HepG2 (cell line): ENCODE data around the gene PPP2R2D. TPM values are rescaled to one million over a fixed set of nuclear protein-coding genes. Genes with fewer than 3 reads are reported as not detected.
A peak's percentile ranks its signal among the peaks of the same experiment; 100 is the strongest.

Source experiments
- ATAC-seq: fragments of 200-7000 bp; cut with Tn5 transposase; 3 replicates; pipeline ENCODE4 v1.9.1; 2020; ENCODE audit warnings: mild to moderate bottlenecking, moderate library complexity
- BruUV-seq: library from RNA; stranded (reverse); fragments of 400-500 nt; replicated peaks from 2 replicates; lab custom pipeline; 2021; lab: Mats Ljungman, UMichigan
- CTCF ChIA-PET: fragments of 300-600 bp; formaldehyde crosslinking; extraction: SDS; loops from one replicate; lab custom pipeline; 2021; ENCODE audit warnings: low total read pairs, inconsistent platforms, low intra/inter-chr PET ratio; lab: Yijun Ruan, JAX
- POLR2A ChIA-PET: fragments of 350-600 bp; sonication (Branson Sonifier 250); formaldehyde crosslinking; loops from one replicate; lab custom pipeline; 2020; ENCODE audit warnings: antibody characterized with exemption, inconsistent platforms; lab: Yijun Ruan, JAX
- DNase-seq: peaks from one replicate; pipeline ENCODE4 v3.0.0-alpha.2; 2015; ENCODE audit warnings: low spot score
- FAIRE-seq: peaks from 3 replicates; lab custom pipeline; 2011; peaks lifted over from hg19 to GRCh38; lab: Jason Lieb, UNC
- H2AFZ ChIP-seq: one replicate; pipeline ENCODE4 v1.6.1; 2011; ENCODE audit warnings: low read length, inconsistent platforms
- H3K27ac ChIP-seq: fragments of 300-600 bp; 3 replicates; pipeline ENCODE4 v1.8.0; 2011; ENCODE audit warnings: mixed run types, mild to moderate bottlenecking, mixed read lengths, low read length, inconsistent platforms; ENCODE audit not compliant: insufficient read depth; ENCODE audit errors: extremely low read length
- H3K27me3 ChIP-seq, 2 experiments: fragments of 200-600 bp in 1 of 2; 2 replicates in 1 of 2; 3 replicates in 1 of 2; pipeline versions ENCODE4 v1.6.0 to v1.8.0; 2011; ENCODE audit warnings: low read length in 2 of 2, mild to moderate bottlenecking in 2 of 2, moderate library complexity in 2 of 2, inconsistent platforms in 1 of 2; ENCODE audit not compliant: insufficient read depth in 2 of 2, control insufficient read depth in 1 of 2
- H3K36me3 ChIP-seq, 2 experiments: fragments of 200-600 bp in 1 of 2; replicated peaks in 1 of 2; 2 replicates in 1 of 2; 3 replicates in 1 of 2; pipeline versions ENCODE4 v1.5.1 to v1.8.0; 2011; ENCODE audit warnings: low read length in 2 of 2, inconsistent platforms in 1 of 2; ENCODE audit not compliant: insufficient read depth in 2 of 2, control insufficient read depth in 1 of 2
- H3K4me1 ChIP-seq: 2 replicates; pipeline ENCODE4 v1.5.1; 2012; ENCODE audit warnings: low read length, inconsistent platforms; ENCODE audit not compliant: insufficient read depth
- H3K4me2 ChIP-seq: 2 replicates; pipeline ENCODE4 v1.6.0; 2011; ENCODE audit warnings: low read depth, low read length, inconsistent platforms
- H3K4me3 ChIP-seq, 3 experiments: fragments of 200-600 bp in 1 of 3; sonication (generic), shearing (Covaris generic) in 1 of 3; replicated peaks in 1 of 3; 2 replicates each; pipeline ENCODE4 v1.5.1; 2011 to 2016; ENCODE audit warnings: low read length in 3 of 3, inconsistent platforms in 2 of 3, low read depth in 2 of 3, mild to moderate bottlenecking in 2 of 3, control low read depth in 1 of 3, mixed read lengths in 1 of 3; ENCODE audit not compliant: insufficient read depth in 1 of 3
- H3K79me2 ChIP-seq: one replicate; pipeline ENCODE4 v1.6.1; 2011; ENCODE audit warnings: low read length, inconsistent platforms; ENCODE audit not compliant: insufficient read depth
- H3K9ac ChIP-seq: 2 replicates; pipeline ENCODE4 v1.6.0; 2011; ENCODE audit warnings: mild to moderate bottlenecking, low read depth, low read length, inconsistent platforms; ENCODE audit not compliant: insufficient read depth
- H3K9me3 ChIP-seq: 2 replicates; pipeline ENCODE4 v1.5.1; 2012; ENCODE audit warnings: mild to moderate bottlenecking, low read length
- H4K20me1 ChIP-seq: 2 replicates; pipeline ENCODE4 v1.6.0; 2011; ENCODE audit warnings: inconsistent platforms, mild to moderate bottlenecking, low read length, moderate library complexity; ENCODE audit not compliant: insufficient read depth
- CHD2 ChIP-seq: IDR thresholded peaks from 2 replicates; pipeline ENCODE4 v1.6.1; 2011; ENCODE audit warnings: low read depth, low read length, improper control_type of control experiment
- FOXC1 ChIP-seq: sonication (generic); formaldehyde crosslinking; IDR thresholded peaks from 2 replicates; pipeline ENCODE4 v1.8.0; 2022; ENCODE audit warnings: mild to moderate bottlenecking, missing genetic modification reagents, borderline replicate concordance
- HNRNPK ChIP-seq: fragments of 200-400 bp; formaldehyde crosslinking; IDR thresholded peaks from 2 replicates; pipeline ENCODE4 v1.6.1; 2018; ENCODE audit warnings: low read length, low read depth, moderate library complexity, mild to moderate bottlenecking; ENCODE audit not compliant: poor library complexity, severe bottlenecking
- KDM3A ChIP-seq: IDR thresholded peaks from 2 replicates; pipeline ENCODE4 v1.6.1; 2018; ENCODE audit warnings: low read depth, missing compliant biosample characterization
- NR2F1 ChIP-seq, 2 experiments: fragments of 450-650 bp in 1 of 2; formaldehyde crosslinking in 1 of 2; IDR thresholded peaks; 2 replicates each; pipeline versions ENCODE4 v1.5.0 to v1.6.1; 2016 to 2020; ENCODE audit warnings: mild to moderate bottlenecking in 1 of 2, missing compliant biosample characterization in 1 of 2, missing genetic modification reagents in 1 of 2, moderate library complexity in 1 of 2
- RNF2 ChIP-seq: fragments of 450-650 bp; conservative IDR thresholded peaks from 2 replicates; pipeline ENCODE4 v1.6.1; 2016; ENCODE audit warnings: low read depth
- SKIL ChIP-seq: sonication (generic); formaldehyde crosslinking; IDR thresholded peaks from 2 replicates; pipeline ENCODE4 v1.8.0; 2022; ENCODE audit warnings: missing genetic modification reagents, mild to moderate bottlenecking, moderate library complexity, borderline replicate concordance
- SP140L ChIP-seq: sonication (generic); formaldehyde crosslinking; IDR thresholded peaks from 2 replicates; pipeline ENCODE4 v1.4.0; 2020; ENCODE audit warnings: missing genetic modification reagents, borderline replicate concordance
- SP5 ChIP-seq: IDR thresholded peaks from 2 replicates; pipeline ENCODE4 v1.6.1; 2016; ENCODE audit warnings: low read depth, borderline replicate concordance
- TAF1 ChIP-seq: sonication (generic); formaldehyde crosslinking; IDR thresholded peaks from 2 replicates; pipeline ENCODE4 v1.4.0; 2020; ENCODE audit warnings: missing genetic modification reagents
- ZNF121 ChIP-seq: sonication (generic); formaldehyde crosslinking; IDR thresholded peaks from 2 replicates; pipeline ENCODE4 v1.5.0; 2020; ENCODE audit warnings: mild to moderate bottlenecking, missing genetic modification reagents
- ZNF207 ChIP-seq: fragments of 450-650 bp; IDR thresholded peaks from 2 replicates; pipeline ENCODE4 v1.6.1; 2016; ENCODE audit warnings: antibody characterized with exemption, borderline replicate concordance
- ZNF383 ChIP-seq: sonication (generic); formaldehyde crosslinking; IDR thresholded peaks from 2 replicates; pipeline ENCODE4 v1.4.0; 2020; ENCODE audit warnings: missing genetic modification reagents, mild to moderate bottlenecking, borderline replicate concordance
- ZNF589 ChIP-seq: sonication (generic); formaldehyde crosslinking; conservative IDR thresholded peaks from 2 replicates; pipeline ENCODE4 v1.8.0; 2022; ENCODE audit warnings: mild to moderate bottlenecking, moderate library complexity, missing genetic modification reagents
- ZNF839 ChIP-seq: sonication (generic); formaldehyde crosslinking; IDR thresholded peaks from 2 replicates; pipeline ENCODE4 v1.4.0; 2020; ENCODE audit warnings: missing genetic modification reagents, mild to moderate bottlenecking, borderline replicate concordance
- ZSCAN29 ChIP-seq: sonication (generic); formaldehyde crosslinking; conservative IDR thresholded peaks from 2 replicates; pipeline ENCODE4 v1.4.0; 2020; ENCODE audit warnings: mild to moderate bottlenecking, missing genetic modification reagents
- WGBS: methylation state at CpG from one replicate; pipeline ENCODE4 v1.1.6; 2017; ENCODE audit warnings: low lambda C conversion rate; 5-methylcytosine and 5-hydroxymethylcytosine counted together
- in situ Hi-C: cut with HindIII; loops from 2 replicates; pipeline ENCODE4 v1.10.0; 2017; ENCODE audit warnings: low pct_unique_long_range_greater_than_20kb; ENCODE audit not compliant: extremely low pct_ligation_motif_present
- intact Hi-C: fragments of 100-400 bp; cut with micrococcal nuclease; formaldehyde crosslinking; loops from one replicate; pipeline ENCODE4 v1.10.0; 2022; ENCODE audit not compliant: unreplicated experiment
- polyA plus RNA-seq, 8 experiments: library from polyadenylated mRNA; depleted of rRNA in 3 of 8; stranded (reverse) in 7 of 8; unstranded in 1 of 8; fragments of >200 nt; fragmentation: Illumina TruSeq in 4 of 8; extraction: Trizol in 4 of 8; gene quantifications; 2 replicates each; pipeline versions ENCODE4 v1.2.1 to v1.2.3, GENCODE V29; 2011 to 2016; ENCODE audit warnings: low read depth in 4 of 8, missing spikeins in 1 of 8, mixed read lengths in 1 of 8; ENCODE audit not compliant: insufficient read depth in 1 of 8
- total RNA-seq, 5 experiments: library from RNA; depleted of rRNA; stranded (reverse); fragments of >200 nt; fragmentation: Illumina TruSeq; extraction: Trizol; gene quantifications; 2 replicates each; pipeline ENCODE4 v1.2.3, GENCODE V29; 2016; ENCODE audit warnings: low read depth in 1 of 5

PPP2R2D gene
- total and polyA plus RNA-seq, 2 of the 13 experiments (the other 11 are each of a cell fraction or from before 2014, with no cell fraction given): 32.7 to 33.2 TPM

- no peak overlapping the region for H3K27ac ChIP-seq
- H3K4me1 ChIP-seq: 0 out of 2 replicates have a peak, but pooled peaks cover 14% of the 10 kb centered on the region
- BruUV-seq: no TSS peak
- intact Hi-C loops: no loop called here
- H3K79me2 ChIP-seq: peaks cover 84% of the 10 kb centered on the region
- H3K9me3 ChIP-seq: peaks cover 5% of the 10 kb centered on the region
- in situ Hi-C loops: no loop called here
- ChIA-PET POLR2A (no interaction called here), CTCF (no interaction called here)
- no peak for ATAC-seq
- no peak overlapping the region for H3K4me3 ChIP-seq
- no peak for FAIRE-seq
- peaks cover 42% of the 10 kb centered on the region for H4K20me1 ChIP-seq
- H3K9ac ChIP-seq: no peak overlapping the region
- H3K27me3 ChIP-seq: no peaks in the 10 kb centered on the region
- peaks cover 0 to 2% of the 10 kb centered on the region in 2 experiments; a peak in 1 of 5 replicates for H3K36me3 ChIP-seq
- no peak for DNase-seq
- H2AFZ ChIP-seq: no peak overlapping the region
- H3K4me2 ChIP-seq: no peak overlapping the region
- TF ChIP-seq RNF2 (no peak), ZNF121 (CRISPR knock-in tag) (peak; percentile 66)
- WGBS: 90% methylated on average over 5 of the region's 5 CpGs
Measured at GRCh38 chr10:131920693-131921092, 19.9 kb downstream of the PPP2R2D start.

- no peak overlapping the region for H3K27ac ChIP-seq
- FAIRE-seq: no peak
- H2AFZ ChIP-seq: no peak overlapping the region
- intact Hi-C loops (no loop called here), in situ Hi-C loops (no loop called here)
- WGBS: 91% methylated on average over 8 of the region's 8 CpGs
- peaks cover 5% of the 10 kb centered on the region for H3K9me3 ChIP-seq
- ChIA-PET CTCF (no interaction called here), POLR2A (no interaction called here)
- no peak overlapping the region for H3K4me3 ChIP-seq
- H3K9ac ChIP-seq: no peak overlapping the region
- H3K27me3 ChIP-seq: no peaks in the 10 kb centered on the region
- TF ChIP-seq NR2F1 (CRISPR knock-in tag; IDR thresholded peaks at IDR 0.05) (no peak), ZNF839 (CRISPR knock-in tag) (no peak), FOXC1 (no peak), TAF1 (no peak), ZSCAN29 (CRISPR knock-in tag) (no peak), SKIL (CRISPR knock-in tag) (no peak), KDM3A (CRISPR knock-in tag) (no peak), HNRNPK (no peak), ZNF589 (CRISPR knock-in tag) (no peak), ZNF207 (no peak), SP140L (CRISPR knock-in tag) (no peak), ZNF383 (no peak), CHD2 (no peak), SP5 (CRISPR knock-in tag) (no peak)
- no peak for DNase-seq
- peaks cover 41% of the 10 kb centered on the region for H4K20me1 ChIP-seq
- H3K36me3 ChIP-seq: 0 out of 5 replicates have a peak, but pooled peaks cover 0 to 2% of the 10 kb centered on the region in 2 experiments
- H3K4me2 ChIP-seq: no peak overlapping the region
- BruUV-seq: no TSS peak
- H3K4me1 ChIP-seq: 0 out of 2 replicates have a peak, but pooled peaks cover 19% of the 10 kb centered on the region
- no peak for ATAC-seq
- peaks cover 84% of the 10 kb centered on the region for H3K79me2 ChIP-seq
Measured at GRCh38 chr10:131921184-131921583, 20.4 kb downstream of the PPP2R2D start.
